HepG2 (cell line): ENCODE data around the gene PHF23.

Experiments used
- BRF2 ChIP-seq: sonication (generic); formaldehyde crosslinking; IDR thresholded peaks from 2 replicates; pipeline ENCODE4 v1.8.1; 2022; ENCODE audit warnings: mild to moderate bottlenecking, missing genetic modification reagents
- CEBPB ChIP-seq: IDR thresholded peaks from 2 replicates; pipeline ENCODE4 v1.6.1; 2011; ENCODE audit warnings: low read depth, low read length, improper control_type of control experiment, borderline replicate concordance
- HDAC6 ChIP-seq: fragments of 200-600 bp; sonication (generic); IDR thresholded peaks from 2 replicates; pipeline ENCODE4 v1.7.0; 2017; ENCODE audit warnings: mild to moderate bottlenecking, antibody characterized with exemption, low read length, low read depth
- POLR2A ChIP-seq, 2 experiments: IDR thresholded peaks; 2 replicates each; pipeline ENCODE4 v1.6.1; 2011; ENCODE audit warnings: low read depth in 2 of 2, low read length in 2 of 2, mild to moderate bottlenecking in 1 of 2, moderate library complexity in 1 of 2; ENCODE audit not compliant: insufficient read depth in 1 of 2
- SUZ12 ChIP-seq: fragments of 150-350 bp; IDR thresholded peaks from 2 replicates; pipeline ENCODE4 v1.6.1; 2014; ENCODE audit warnings: low read depth, low read length
- TCF7L2 ChIP-seq: IDR thresholded peaks from 2 replicates; pipeline ENCODE4 v1.6.1; 2011; ENCODE audit warnings: mild to moderate bottlenecking, low read depth, low read length, moderate library complexity
- TF ChIP-seq, protein P1 (sequence below): sonication (generic); formaldehyde crosslinking; IDR thresholded peaks from 2 replicates; pipeline ENCODE4 v1.5.0; 2020; ENCODE audit warnings: missing genetic modification reagents, mild to moderate bottlenecking, borderline replicate concordance
- TF ChIP-seq, protein P2 (sequence below): sonication (generic); formaldehyde crosslinking; IDR thresholded peaks from 2 replicates; pipeline ENCODE4 v1.5.0; 2020; ENCODE audit warnings: mild to moderate bottlenecking, missing genetic modification reagents, moderate library complexity

DNA sequence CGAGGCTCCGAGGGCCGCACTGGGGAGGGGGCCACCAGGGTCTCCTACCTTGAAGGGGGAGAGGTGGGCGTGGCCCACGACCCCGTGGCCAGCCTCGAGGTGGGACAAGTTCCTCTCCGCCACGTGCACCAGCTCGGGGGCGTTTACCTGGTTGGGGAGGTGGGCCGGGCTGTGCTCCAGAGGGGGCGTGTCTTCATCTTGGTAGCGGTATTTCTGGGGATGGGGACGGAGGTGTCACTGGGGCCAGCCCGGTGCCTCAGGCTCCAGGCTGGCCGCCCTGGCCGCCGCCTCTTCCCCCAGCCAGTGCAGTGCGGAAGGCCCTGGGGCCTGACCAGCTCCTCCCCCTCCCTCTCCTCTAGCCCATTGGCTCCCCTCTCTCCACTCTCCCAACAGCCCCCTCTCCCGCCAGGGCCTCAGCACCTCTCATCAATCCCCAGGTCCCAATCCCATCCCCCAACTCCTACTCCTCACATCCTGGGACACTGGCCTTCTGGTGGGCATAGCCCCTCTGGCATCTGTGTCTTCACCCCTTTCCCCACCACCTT lies 31.2 kb downstream of the PHF23 start:
- no peak for TF ChIP-seq TCF7L2
- TF ChIP-seq, protein P1, sequence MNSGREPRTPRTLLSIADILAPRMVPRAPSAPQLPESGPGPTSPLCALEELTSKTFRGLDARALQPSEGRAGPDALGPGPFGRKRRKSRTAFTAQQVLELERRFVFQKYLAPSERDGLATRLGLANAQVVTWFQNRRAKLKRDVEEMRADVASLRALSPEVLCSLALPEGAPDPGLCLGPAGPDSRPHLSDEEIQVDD: no peak
- TF ChIP-seq, protein P2, sequence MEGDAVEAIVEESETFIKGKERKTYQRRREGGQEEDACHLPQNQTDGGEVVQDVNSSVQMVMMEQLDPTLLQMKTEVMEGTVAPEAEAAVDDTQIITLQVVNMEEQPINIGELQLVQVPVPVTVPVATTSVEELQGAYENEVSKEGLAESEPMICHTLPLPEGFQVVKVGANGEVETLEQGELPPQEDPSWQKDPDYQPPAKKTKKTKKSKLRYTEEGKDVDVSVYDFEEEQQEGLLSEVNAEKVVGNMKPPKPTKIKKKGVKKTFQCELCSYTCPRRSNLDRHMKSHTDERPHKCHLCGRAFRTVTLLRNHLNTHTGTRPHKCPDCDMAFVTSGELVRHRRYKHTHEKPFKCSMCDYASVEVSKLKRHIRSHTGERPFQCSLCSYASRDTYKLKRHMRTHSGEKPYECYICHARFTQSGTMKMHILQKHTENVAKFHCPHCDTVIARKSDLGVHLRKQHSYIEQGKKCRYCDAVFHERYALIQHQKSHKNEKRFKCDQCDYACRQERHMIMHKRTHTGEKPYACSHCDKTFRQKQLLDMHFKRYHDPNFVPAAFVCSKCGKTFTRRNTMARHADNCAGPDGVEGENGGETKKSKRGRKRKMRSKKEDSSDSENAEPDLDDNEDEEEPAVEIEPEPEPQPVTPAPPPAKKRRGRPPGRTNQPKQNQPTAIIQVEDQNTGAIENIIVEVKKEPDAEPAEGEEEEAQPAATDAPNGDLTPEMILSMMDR (CRISPR knock-in tag): no peak
- no peak for TF ChIP-seq POLR2A (IDR thresholded peaks at IDR 0.05; ENCODE audit: insufficient read depth in 1 of 2, low read depth in 2 of 2, low read length in 2 of 2)
- no peak for TF ChIP-seq BRF2
- TF ChIP-seq SUZ12: no peak
- TF ChIP-seq HDAC6: no peak
- TF ChIP-seq CEBPB: no peak
